HuH-7 (cell line): ENCODE results near the gene S100A9.
"Not testable (repeated sequence)": the region's sequence is repeated elsewhere in the genome, so short reads cannot be mapped to it uniquely, and the experiment has no call there.

Source experiments
- DNase-seq: peaks from one replicate; pipeline ENCODE4 v3.0.0; 2011; ENCODE audit warnings: low spot score

The S100A9 gene

GRCh38 chr1:153357853-153358690 lies at the start of gene S100A9:
TSS of gene S100A9 (plus strand) at chr1:153357854. CDS start at chr1:153358284, 430 bp downstream.
- DNase-seq, result no peak

- no peak for DNase-seq
Measured at GRCh38 chr1:153308540-153308939, 49.1 kb upstream of the S100A9 start.

GRCh38 chr1:153309441-153309840 lies 48.2 kb upstream of the S100A9 start:
- no peak for DNase-seq

- DNase-seq, result no peak
Measured at GRCh38 chr1:153310526-153310925, 47.1 kb upstream of the S100A9 start.

GRCh38 chr1:153312570-153313186 lies 45.0 kb upstream of the S100A9 start, which contains the start of gene PGLYRP3:
TSS of gene PGLYRP3 (minus strand) at chr1:153312952. CDS start at chr1:153310665, 2,287 bp downstream.
- DNase-seq, result no peak

GRCh38 chr1:153313288-153313687 lies 44.4 kb upstream of the S100A9 start:
- DNase-seq, result no peak

GRCh38 chr1:153314388-153314787 lies 43.3 kb upstream of the S100A9 start:
- DNase-seq, result not testable (repeated sequence)

- DNase-seq, result not testable (repeated sequence)
Measured at GRCh38 chr1:153316013-153316412, 41.6 kb upstream of the S100A9 start.

GRCh38 chr1:153318145-153318544 lies 39.5 kb upstream of the S100A9 start:
- DNase-seq, result not testable (repeated sequence)

- DNase-seq, result no peak
Measured at GRCh38 chr1:153322568-153322967, 35.1 kb upstream of the S100A9 start.

GRCh38 chr1:153324912-153325311 lies 32.7 kb upstream of the S100A9 start:
- DNase-seq, result no peak

- DNase-seq, result no peak
Measured at GRCh38 chr1:153333902-153334301, 23.8 kb upstream of the S100A9 start.

- no peak for DNase-seq
Measured at GRCh38 chr1:153336650-153337049, 21.0 kb upstream of the S100A9 start.

GRCh38 chr1:153337980-153338853 lies 19.4 kb upstream of the S100A9 start:
- no peak for DNase-seq

- DNase-seq, result no peak
Measured at GRCh38 chr1:153339802-153340201, 17.9 kb upstream of the S100A9 start.

GRCh38 chr1:153340356-153340755 lies 17.3 kb upstream of the S100A9 start:
- DNase-seq, result no peak

GRCh38 chr1:153341431-153341934 lies 16.2 kb upstream of the S100A9 start:
- DNase-seq, result no peak

GRCh38 chr1:153342178-153342577 lies 15.5 kb upstream of the S100A9 start:
- no peak for DNase-seq

GRCh38 chr1:153343040-153343681 lies 14.5 kb upstream of the S100A9 start:
- DNase-seq, result no peak

- no peak for DNase-seq
Measured at GRCh38 chr1:153343811-153344717, 13.6 kb upstream of the S100A9 start.

- DNase-seq, result no peak
Measured at GRCh38 chr1:153344718-153345025, 13.0 kb upstream of the S100A9 start.
